Endothelial cell of umbilical vein (primary cell): ENCODE results near the gene MCTP1. TPM values are rescaled to one million over a fixed set of nuclear protein-coding genes. Genes with fewer than 3 reads are reported as not detected.

ENCODE experiments used
- BruUV-seq: library from RNA; stranded (reverse); fragments of 400-500 nt; replicated peaks from 2 replicates; lab custom pipeline; 2021; lab: Mats Ljungman, UMichigan
- CTCF ChIA-PET: fragments of 300-600, 350-600 bp; sonication (Branson Sonifier 250); formaldehyde crosslinking; loops from one replicate; lab custom pipeline; 2021; ENCODE audit warnings: antibody characterized with exemption, inconsistent platforms; lab: Charles Lee
- POLR2A ChIA-PET: fragments of 300-600, 350-600 bp; sonication (Branson Sonifier 250); formaldehyde crosslinking; loops from one replicate; lab custom pipeline; 2021; ENCODE audit warnings: antibody characterized with exemption, inconsistent platforms; lab: Charles Lee
- DNase-seq: peaks from one replicate; pipeline ENCODE4 v3.0.0-alpha.2; 2011; ENCODE audit warnings: low read depth, low spot score
- FAIRE-seq: peaks from 2 replicates; lab custom pipeline; 2011; peaks lifted over from hg19 to GRCh38; lab: Jason Lieb, UNC
- H2AFZ ChIP-seq: 2 replicates; pipeline ENCODE4 v1.6.0; 2012; ENCODE audit warnings: low read depth, low read length, control low read depth, inconsistent platforms
- H3K27ac ChIP-seq: 2 replicates; pipeline ENCODE4 v1.5.1; 2011; ENCODE audit warnings: low read depth, mild to moderate bottlenecking, control low read depth, low read length, moderate library complexity; ENCODE audit not compliant: insufficient read depth
- H3K27me3 ChIP-seq, 2 experiments: 2 replicates each; pipeline versions ENCODE4 v1.6.0 to v1.6.1; 2011; ENCODE audit warnings: low read length in 2 of 2, mixed read lengths in 1 of 2; ENCODE audit not compliant: control insufficient read depth in 2 of 2, insufficient read depth in 2 of 2
- H3K36me3 ChIP-seq, 2 experiments: 2 replicates in 1 of 2; 3 replicates in 1 of 2; pipeline ENCODE4 v1.5.1; 2011; ENCODE audit warnings: low read length in 2 of 2, mild to moderate bottlenecking in 1 of 2, moderate library complexity in 1 of 2; ENCODE audit not compliant: control insufficient read depth in 2 of 2, insufficient read depth in 2 of 2; ENCODE audit errors: extremely low read depth in 1 of 2
- H3K4me1 ChIP-seq: 3 replicates; pipeline ENCODE4 v1.5.1; 2011; ENCODE audit warnings: mild to moderate bottlenecking, low read length; ENCODE audit not compliant: control insufficient read depth, insufficient read depth; ENCODE audit errors: extremely low read depth
- H3K4me2 ChIP-seq: 2 replicates; pipeline ENCODE4 v1.6.1; 2011; ENCODE audit warnings: low read length, control low read depth, mixed read lengths; ENCODE audit not compliant: insufficient read depth
- H3K4me3 ChIP-seq, 3 experiments: fragments of 200-600 bp in 1 of 3; sonication (generic), shearing (Covaris generic) in 1 of 3; replicated peaks in 1 of 3; 2 replicates each; pipeline ENCODE4 v1.5.1; 2011 to 2016; ENCODE audit warnings: control low read depth in 3 of 3, low read length in 3 of 3, mild to moderate bottlenecking in 2 of 3, inconsistent platforms in 1 of 3, low read depth in 1 of 3, moderate library complexity in 1 of 3; ENCODE audit not compliant: insufficient read depth in 1 of 3
- H3K79me2 ChIP-seq: 2 replicates; pipeline ENCODE4 v1.6.0; 2012; ENCODE audit warnings: low read length, inconsistent platforms; ENCODE audit not compliant: control insufficient read depth, insufficient read depth
- H3K9ac ChIP-seq: replicated peaks from 2 replicates; pipeline ENCODE3; 2011; ENCODE audit warnings: low read length, control low read depth; ENCODE audit not compliant: insufficient read depth; ENCODE audit errors: extremely low read depth
- H3K9me1 ChIP-seq: replicated peaks from 3 replicates; pipeline ENCODE4 v1.6.0; 2011; ENCODE audit warnings: mild to moderate bottlenecking, low read length; ENCODE audit not compliant: control insufficient read depth, insufficient read depth; ENCODE audit errors: extremely low read depth
- H3K9me3 ChIP-seq: replicated peaks from 2 replicates; pipeline ENCODE4 v1.5.1; 2012; ENCODE audit warnings: low read length, inconsistent platforms; ENCODE audit not compliant: control insufficient read depth, insufficient read depth
- H4K20me1 ChIP-seq: replicated peaks from 2 replicates; pipeline ENCODE3; 2011; ENCODE audit warnings: mild to moderate bottlenecking, low read length; ENCODE audit not compliant: control insufficient read depth, insufficient read depth; ENCODE audit errors: extremely low read depth
- EZH2 ChIP-seq: IDR thresholded peaks from 2 replicates; pipeline ENCODE4 v1.6.1; 2012; ENCODE audit warnings: borderline replicate concordance, low read depth, mild to moderate bottlenecking, moderate library complexity, low read length, inconsistent platforms; ENCODE audit not compliant: severe bottlenecking
- FOS ChIP-seq: IDR thresholded peaks from 2 replicates; pipeline ENCODE4 v1.6.1; 2011; ENCODE audit warnings: mild to moderate bottlenecking, low read length, moderate library complexity, borderline replicate concordance; ENCODE audit not compliant: insufficient read depth
- GATA2 ChIP-seq: IDR thresholded peaks from 2 replicates; pipeline ENCODE4 v1.7.0; 2011; ENCODE audit warnings: low read depth, mild to moderate bottlenecking, moderate library complexity, mixed read lengths, low read length; ENCODE audit not compliant: insufficient read length, insufficient read depth
- JUN ChIP-seq: IDR thresholded peaks from 2 replicates; pipeline ENCODE4 v1.6.1; 2011; ENCODE audit warnings: borderline replicate concordance, low read depth; ENCODE audit not compliant: insufficient read length, insufficient read depth
- MYC ChIP-seq: IDR thresholded peaks from one replicate; pipeline ENCODE4 v1.6.1; 2011; ENCODE audit warnings: mild to moderate bottlenecking, low read depth, low read length
- POLR2A ChIP-seq: IDR thresholded peaks from 2 replicates; pipeline ENCODE4 v1.6.1; 2012; ENCODE audit warnings: low read depth, mild to moderate bottlenecking, control low read depth, low read length
- POLR2AphosphoS5 ChIP-seq: IDR thresholded peaks from 2 replicates; pipeline ENCODE4 v1.6.1; 2012; ENCODE audit warnings: low read depth, mild to moderate bottlenecking, control low read depth, low read length, moderate library complexity; ENCODE audit not compliant: insufficient read depth
- dilution Hi-C: fragments of 300-500 bp; cut with MboI; formaldehyde crosslinking; loops from one replicate; pipeline ENCODE4 v1.15.0; 2019; ENCODE audit warnings: low sequenced_read_pairs; ENCODE audit not compliant: extremely low pct_ligation_motif_present
- intact Hi-C: fragments of 100-400 bp; cut with micrococcal nuclease; formaldehyde crosslinking; loops from one replicate; pipeline ENCODE4 v1.10.0; 2022
- polyA plus RNA-seq, 4 experiments: library from polyadenylated mRNA; depleted of rRNA in 3 of 4; stranded (reverse) in 3 of 4; unstranded in 1 of 4; fragments of >200 nt; gene quantifications; 2 replicates each; pipeline versions ENCODE4 v1.2.1 to v1.2.3, GENCODE V29; 2011 to 2012; ENCODE audit warnings: missing spikeins in 1 of 4
- total RNA-seq: library from RNA; stranded (reverse); gene quantifications from 2 replicates; pipeline ENCODE4 v1.2.3, GENCODE V29; 2021
- TF ChIP-seq, protein P1 (sequence below): IDR thresholded peaks from 2 replicates; pipeline ENCODE4 v1.6.1; 2011; ENCODE audit not compliant: insufficient read depth, insufficient read length
- TF ChIP-seq, protein P2 (sequence below), 2 donors: IDR thresholded peaks; 1 replicate in 1 of 2; 2 replicates in 1 of 2; pipeline ENCODE4 v1.5.1; 2011; ENCODE audit warnings: low read length in 2 of 2, mild to moderate bottlenecking in 2 of 2, moderate library complexity in 2 of 2, control low read depth in 1 of 2, inconsistent platforms in 1 of 2, low read depth in 1 of 2; ENCODE audit not compliant: insufficient read depth in 1 of 2; ENCODE audit errors: extremely low read depth in 1 of 2

MCTP1 gene
- total and polyA plus RNA-seq, 2 donors (not counting 3 experiments of a cell fraction or from before 2014, with no cell fraction given), result 79.3 to 203 TPM

DNA sequence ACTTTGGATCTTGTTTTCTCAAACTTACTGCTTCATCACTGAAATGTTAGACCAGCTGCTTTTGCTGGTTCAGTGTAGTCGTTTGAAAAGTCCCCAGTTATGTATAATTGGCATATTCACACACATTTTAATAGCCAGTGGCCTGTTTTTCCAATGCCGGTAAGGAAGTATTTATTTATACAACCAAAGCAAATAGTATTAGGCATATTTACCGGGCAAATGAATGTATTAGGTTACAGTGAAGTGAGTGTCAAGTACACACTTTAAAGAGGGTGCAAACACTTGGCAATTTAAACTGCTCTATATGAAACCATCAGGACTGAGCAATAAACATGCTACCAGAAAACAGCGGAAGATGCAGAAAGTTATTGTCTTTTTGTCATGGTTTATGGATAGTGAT lies 242.9 kb downstream of the MCTP1 start:
- FAIRE-seq (no peak), DNase-seq (no peak)
- no peak overlapping the region for H2AFZ ChIP-seq
- H3K9ac ChIP-seq, result no peak overlapping the region
- CTCF ChIA-PET, result interaction anchor here (1.2 to 3.0 kb wide), 2 partner anchors 9 to 220 kb away, joined by 4 to 7 read pairs; no protein-coding TSS in a partner anchor
- dilution Hi-C loops, result no loop called here
- peaks cover 67% of the 10 kb centered on the region for H3K79me2 ChIP-seq
- BruUV-seq, result no TSS peak
- no peaks in the 10 kb centered on the region for H3K9me1 ChIP-seq
- H3K4me3 ChIP-seq, result no peak overlapping the region
- H3K27ac ChIP-seq, result no peak overlapping the region
- H3K4me1 ChIP-seq, result peaks cover 22% of the 10 kb centered on the region
- POLR2A ChIA-PET, result no interaction called here
- TF ChIP-seq FOS (no peak), POLR2AphosphoS5 (no peak), JUN (no peak), EZH2 (no peak), MYC (no peak), GATA2 (no peak), POLR2A (no peak)
- TF ChIP-seq, protein P1, sequence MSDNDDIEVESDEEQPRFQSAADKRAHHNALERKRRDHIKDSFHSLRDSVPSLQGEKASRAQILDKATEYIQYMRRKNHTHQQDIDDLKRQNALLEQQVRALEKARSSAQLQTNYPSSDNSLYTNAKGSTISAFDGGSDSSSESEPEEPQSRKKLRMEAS, result no peak
- TF ChIP-seq, protein P2, sequence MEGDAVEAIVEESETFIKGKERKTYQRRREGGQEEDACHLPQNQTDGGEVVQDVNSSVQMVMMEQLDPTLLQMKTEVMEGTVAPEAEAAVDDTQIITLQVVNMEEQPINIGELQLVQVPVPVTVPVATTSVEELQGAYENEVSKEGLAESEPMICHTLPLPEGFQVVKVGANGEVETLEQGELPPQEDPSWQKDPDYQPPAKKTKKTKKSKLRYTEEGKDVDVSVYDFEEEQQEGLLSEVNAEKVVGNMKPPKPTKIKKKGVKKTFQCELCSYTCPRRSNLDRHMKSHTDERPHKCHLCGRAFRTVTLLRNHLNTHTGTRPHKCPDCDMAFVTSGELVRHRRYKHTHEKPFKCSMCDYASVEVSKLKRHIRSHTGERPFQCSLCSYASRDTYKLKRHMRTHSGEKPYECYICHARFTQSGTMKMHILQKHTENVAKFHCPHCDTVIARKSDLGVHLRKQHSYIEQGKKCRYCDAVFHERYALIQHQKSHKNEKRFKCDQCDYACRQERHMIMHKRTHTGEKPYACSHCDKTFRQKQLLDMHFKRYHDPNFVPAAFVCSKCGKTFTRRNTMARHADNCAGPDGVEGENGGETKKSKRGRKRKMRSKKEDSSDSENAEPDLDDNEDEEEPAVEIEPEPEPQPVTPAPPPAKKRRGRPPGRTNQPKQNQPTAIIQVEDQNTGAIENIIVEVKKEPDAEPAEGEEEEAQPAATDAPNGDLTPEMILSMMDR (IDR thresholded peaks at IDR 0.05; ENCODE audit: extremely low read depth in 1 of 2, insufficient read depth in 1 of 2, low read depth in 1 of 2, low read length in 2 of 2), result no peak
- peaks cover 0 to 8% of the 10 kb centered on the region in 2 experiments for H3K36me3 ChIP-seq
- H4K20me1 ChIP-seq, result peaks cover 6% of the 10 kb centered on the region
- no peak overlapping the region for H3K4me2 ChIP-seq
- no peaks in the 10 kb centered on the region for H3K27me3 ChIP-seq
- intact Hi-C loops, result no loop called here
- H3K9me3 ChIP-seq, result no peaks in the 10 kb centered on the region
